GM23338 (cell line): ENCODE measurements around the gene PCIF1. TPM values are rescaled to one million over a fixed set of nuclear protein-coding genes. Genes with fewer than 3 reads are reported as not detected.

ENCODE experiments used
- ATAC-seq: fragments of 200-7000 bp; cut with Tn5 transposase; 3 replicates; pipeline ENCODE4 v1.9.1; 2020
- DNase-seq: peaks from one replicate; pipeline ENCODE4 v3.0.0-alpha.2; 2015; ENCODE audit warnings: low spot score
- H2AFZ ChIP-seq: fragments of 200-600 bp; sonication (generic); 2 replicates; pipeline ENCODE4 v1.8.0; 2016; ENCODE audit warnings: antibody characterized with exemption, mild to moderate bottlenecking, moderate library complexity
- H3F3A ChIP-seq: fragments of 200-600 bp; sonication (generic); replicated peaks from 2 replicates; pipeline ENCODE4 v1.8.0; 2017; ENCODE audit warnings: antibody characterized with exemption, mixed run types, low read depth
- H3K27ac ChIP-seq: fragments of 200-600 bp; sonication (generic); 2 replicates; pipeline ENCODE4 v1.6.1; 2016; ENCODE audit warnings: low read depth
- H3K27me3 ChIP-seq: fragments of 200-600 bp; sonication (generic); 2 replicates; pipeline ENCODE4 v1.8.0; 2016; ENCODE audit warnings: mild to moderate bottlenecking, mixed run types, moderate library complexity; ENCODE audit not compliant: insufficient read depth
- H3K36me3 ChIP-seq: fragments of 200-600 bp; sonication (generic); 2 replicates; pipeline ENCODE4 v1.8.0; 2016; ENCODE audit warnings: mild to moderate bottlenecking; ENCODE audit not compliant: insufficient read depth
- H3K4me1 ChIP-seq: fragments of 200-600 bp; sonication (generic); 2 replicates; pipeline ENCODE4 v1.8.0; 2016; ENCODE audit warnings: mild to moderate bottlenecking, moderate library complexity; ENCODE audit not compliant: insufficient read depth
- H3K4me2 ChIP-seq: fragments of 200-600 bp; sonication (generic); 2 replicates; pipeline ENCODE4 v1.7.1; 2017; ENCODE audit warnings: mixed run types
- H3K4me3 ChIP-seq: fragments of 200-600 bp; sonication (generic); 2 replicates; pipeline ENCODE4 v1.6.1; 2016; ENCODE audit warnings: mixed run types
- H3K79me2 ChIP-seq: fragments of 200-600 bp; sonication (generic); replicated peaks from 2 replicates; pipeline ENCODE4 v1.8.0; 2017; ENCODE audit warnings: mild to moderate bottlenecking; ENCODE audit not compliant: insufficient read depth
- H3K9me2 ChIP-seq: fragments of 200-600 bp; sonication (generic); 2 replicates; pipeline ENCODE4 v1.8.0; 2017; ENCODE audit not compliant: insufficient read depth
- H4K20me1 ChIP-seq: fragments of 200-600 bp; sonication (generic); replicated peaks from 2 replicates; pipeline ENCODE4 v1.8.0; 2017; ENCODE audit warnings: mild to moderate bottlenecking; ENCODE audit not compliant: insufficient read depth
- H3K27ac Mint-ChIP-seq: 2 replicates; pipeline ENCODE4 v1.8.0; 2020; ENCODE audit warnings: inconsistent platforms, mild to moderate bottlenecking, moderate library complexity, mixed read lengths
- H3K27me3 Mint-ChIP-seq: 3 replicates; pipeline ENCODE4 v1.8.0; 2022; ENCODE audit warnings: low read depth, mild to moderate bottlenecking, moderate library complexity, mixed read lengths, inconsistent platforms; ENCODE audit not compliant: insufficient read depth, poor library complexity
- H3K36me3 Mint-ChIP-seq: 3 replicates; pipeline ENCODE4 v1.8.0; 2021; ENCODE audit warnings: low read depth, mild to moderate bottlenecking, inconsistent platforms, moderate library complexity, mixed read lengths
- H3K4me1 Mint-ChIP-seq: 3 replicates; pipeline ENCODE4 v1.8.0; 2020; ENCODE audit warnings: mild to moderate bottlenecking, inconsistent platforms, mixed read lengths
- H3K4me3 Mint-ChIP-seq: 3 replicates; pipeline ENCODE4 v1.8.0; 2021; ENCODE audit warnings: moderate library complexity, mild to moderate bottlenecking, inconsistent platforms, mixed read lengths
- H3K9me3 Mint-ChIP-seq: 3 replicates; pipeline ENCODE4 v1.8.0; 2020; ENCODE audit warnings: moderate library complexity, mild to moderate bottlenecking, inconsistent platforms, mixed read lengths
- CREB1 ChIP-seq: fragments of 250-450 bp; sonication (Bioruptor Pico); IDR thresholded peaks from 2 replicates; pipeline ENCODE4 v1.5.0; 2020; ENCODE audit warnings: low read depth, mild to moderate bottlenecking, moderate library complexity
- JUNB ChIP-seq: IDR thresholded peaks from one replicate; pipeline ENCODE4 v1.6.1; 2016; ENCODE audit warnings: antibody characterized with exemption; ENCODE audit not compliant: unreplicated experiment
- NANOG ChIP-seq: IDR thresholded peaks from 2 replicates; pipeline ENCODE4 v1.6.1; 2016; ENCODE audit warnings: antibody characterized with exemption, borderline replicate concordance
- POLR2AphosphoS5 ChIP-seq: IDR thresholded peaks from 2 replicates; pipeline ENCODE4 v1.6.1; 2016; ENCODE audit warnings: antibody characterized with exemption, low read depth
- REST ChIP-seq: IDR thresholded peaks from one replicate; pipeline ENCODE4 v1.6.1; 2018; ENCODE audit warnings: antibody characterized with exemption; ENCODE audit not compliant: unreplicated experiment
- polyA plus RNA-seq: library from polyadenylated mRNA; unstranded; fragments of >200 nt; fragmentation: Nextera tagmentation; extraction: Ambion mirVana; gene quantifications from 2 replicates; pipeline ENCODE4 v1.2.1, GENCODE V29; 2016
- total RNA-seq: library from RNA; depleted of rRNA; stranded (reverse); fragments of >200 nt; shearing (Covaris generic); gene quantifications from 2 replicates; pipeline ENCODE4 v1.2.3, GENCODE V29; 2014
- TF ChIP-seq, protein P1 (sequence below), 2 experiments: fragments of 200-600 bp in 1 of 2; sonication (generic) in 1 of 2; conservative IDR thresholded peaks; 2 replicates each; pipeline versions ENCODE4 v1.5.1 to v1.6.1; 2016 to 2017; ENCODE audit warnings: antibody characterized with exemption in 2 of 2, low read depth in 2 of 2, mild to moderate bottlenecking in 2 of 2, moderate library complexity in 1 of 2
- TF ChIP-seq, protein P2 (sequence below): IDR thresholded peaks from 2 replicates; pipeline ENCODE4 v1.6.1; 2016; ENCODE audit warnings: antibody characterized with exemption
- TF ChIP-seq, protein P3 (sequence below): fragments of 250-450 bp; sonication (Bioruptor Pico); IDR thresholded peaks from 2 replicates; pipeline ENCODE4 v1.5.0; 2020; ENCODE audit warnings: mild to moderate bottlenecking, moderate library complexity

The PCIF1 gene
- total and polyA plus RNA-seq, 2 experiments from 2014 or later, result 26.1 to 28.3 TPM

DNA sequence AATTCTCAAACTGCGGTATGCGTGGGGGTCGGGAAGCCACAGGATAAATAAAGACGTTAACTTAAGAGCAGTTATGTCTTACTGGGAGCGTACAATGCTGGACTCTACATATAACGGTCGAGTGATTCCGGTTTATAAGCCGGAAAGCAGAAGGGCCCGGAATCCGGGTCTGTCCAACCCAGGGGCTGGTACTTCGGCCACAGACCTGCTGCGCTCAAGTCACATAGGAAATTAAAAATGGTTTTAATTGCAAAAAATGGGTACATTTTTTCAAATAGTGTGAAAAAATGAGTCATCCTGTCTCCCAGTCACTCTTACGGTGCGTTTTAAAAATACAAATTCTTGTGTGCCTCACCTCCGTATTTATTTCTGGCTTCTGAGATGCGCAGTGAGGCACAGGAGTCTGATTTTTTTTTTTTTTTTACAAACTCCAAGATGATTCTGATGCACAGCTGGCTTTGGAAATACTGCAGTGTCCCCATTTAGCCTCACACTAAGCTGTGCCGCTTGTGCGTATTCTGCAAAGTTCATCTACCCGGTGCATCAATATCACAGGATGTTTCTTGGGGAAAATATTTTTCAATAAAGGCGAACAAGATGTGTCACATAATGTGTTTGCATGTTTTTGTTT lies 1.0 kb downstream of the PCIF1 start (continued):
- TF ChIP-seq, protein P1, sequence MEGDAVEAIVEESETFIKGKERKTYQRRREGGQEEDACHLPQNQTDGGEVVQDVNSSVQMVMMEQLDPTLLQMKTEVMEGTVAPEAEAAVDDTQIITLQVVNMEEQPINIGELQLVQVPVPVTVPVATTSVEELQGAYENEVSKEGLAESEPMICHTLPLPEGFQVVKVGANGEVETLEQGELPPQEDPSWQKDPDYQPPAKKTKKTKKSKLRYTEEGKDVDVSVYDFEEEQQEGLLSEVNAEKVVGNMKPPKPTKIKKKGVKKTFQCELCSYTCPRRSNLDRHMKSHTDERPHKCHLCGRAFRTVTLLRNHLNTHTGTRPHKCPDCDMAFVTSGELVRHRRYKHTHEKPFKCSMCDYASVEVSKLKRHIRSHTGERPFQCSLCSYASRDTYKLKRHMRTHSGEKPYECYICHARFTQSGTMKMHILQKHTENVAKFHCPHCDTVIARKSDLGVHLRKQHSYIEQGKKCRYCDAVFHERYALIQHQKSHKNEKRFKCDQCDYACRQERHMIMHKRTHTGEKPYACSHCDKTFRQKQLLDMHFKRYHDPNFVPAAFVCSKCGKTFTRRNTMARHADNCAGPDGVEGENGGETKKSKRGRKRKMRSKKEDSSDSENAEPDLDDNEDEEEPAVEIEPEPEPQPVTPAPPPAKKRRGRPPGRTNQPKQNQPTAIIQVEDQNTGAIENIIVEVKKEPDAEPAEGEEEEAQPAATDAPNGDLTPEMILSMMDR (conservative IDR thresholded peaks at IDR 0.05; ENCODE audit: low read depth in 2 of 2), result no peak
- TF ChIP-seq, protein P2, sequence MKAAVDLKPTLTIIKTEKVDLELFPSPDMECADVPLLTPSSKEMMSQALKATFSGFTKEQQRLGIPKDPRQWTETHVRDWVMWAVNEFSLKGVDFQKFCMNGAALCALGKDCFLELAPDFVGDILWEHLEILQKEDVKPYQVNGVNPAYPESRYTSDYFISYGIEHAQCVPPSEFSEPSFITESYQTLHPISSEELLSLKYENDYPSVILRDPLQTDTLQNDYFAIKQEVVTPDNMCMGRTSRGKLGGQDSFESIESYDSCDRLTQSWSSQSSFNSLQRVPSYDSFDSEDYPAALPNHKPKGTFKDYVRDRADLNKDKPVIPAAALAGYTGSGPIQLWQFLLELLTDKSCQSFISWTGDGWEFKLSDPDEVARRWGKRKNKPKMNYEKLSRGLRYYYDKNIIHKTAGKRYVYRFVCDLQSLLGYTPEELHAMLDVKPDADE, result no peak
- no peak for TF ChIP-seq POLR2AphosphoS5

DNA sequence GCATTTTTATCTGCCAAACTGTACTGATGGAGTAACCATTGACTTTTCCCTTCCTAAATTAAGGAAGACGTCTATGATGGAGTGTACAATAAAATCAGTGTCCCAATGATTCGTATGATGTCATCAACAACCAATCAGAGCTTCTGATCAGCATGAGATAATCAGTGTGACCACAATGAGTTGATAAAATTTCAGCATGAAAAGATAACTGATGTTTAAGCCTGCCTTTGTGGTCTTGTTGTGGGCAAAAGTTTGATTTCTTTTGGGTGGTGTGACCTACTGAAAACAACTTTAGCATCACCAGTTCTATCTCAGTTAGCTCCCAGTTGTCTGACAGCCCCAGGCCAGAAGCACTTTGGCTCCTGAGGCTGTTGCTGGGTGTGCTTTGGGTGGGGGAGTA lies 3.3 kb downstream of the PCIF1 start:
- peaks cover 33% of the 10 kb centered on the region for H3K4me1 Mint-ChIP-seq
- H3K27me3 Mint-ChIP-seq, result peaks cover 10% of the 10 kb centered on the region
- no peaks in the 10 kb centered on the region for H3K9me2 ChIP-seq
- H4K20me1 ChIP-seq, result no peaks in the 10 kb centered on the region; the same call in 1 of the 2 replicates
- DNase-seq, result no peak
- H3K36me3 ChIP-seq, result peaks cover 15% of the 10 kb centered on the region; the same call in 1 of the 2 replicates
- peak overlapping the region; percentile 43 for H3K4me3 Mint-ChIP-seq
- H3K4me3 ChIP-seq, result 0 out of 2 replicates have a peak overlapping the region, but pooled peaks have one; percentile 4
- peaks cover 26% of the 10 kb centered on the region for H3F3A ChIP-seq
- peaks cover 38% of the 10 kb centered on the region for H3K36me3 Mint-ChIP-seq
- H3K4me2 ChIP-seq, result peak overlapping the region; percentile 71; the same call in 1 of the 2 replicates
- peak overlapping the region; percentile 88 for H3K27ac ChIP-seq
- ATAC-seq, result no peak
- no peaks in the 10 kb centered on the region for H3K27me3 ChIP-seq
- peaks cover 33% of the 10 kb centered on the region for H3K4me1 ChIP-seq
- peaks cover 3% of the 10 kb centered on the region; the same call in 1 of the 3 replicates for H3K9me3 Mint-ChIP-seq
- H3K79me2 ChIP-seq, result peaks cover 23% of the 10 kb centered on the region
- H3K27ac Mint-ChIP-seq, result peak overlapping the region; percentile 87
- no peak overlapping the region for H2AFZ ChIP-seq
- TF ChIP-seq POLR2AphosphoS5, result no peak
- TF ChIP-seq, protein P3, sequence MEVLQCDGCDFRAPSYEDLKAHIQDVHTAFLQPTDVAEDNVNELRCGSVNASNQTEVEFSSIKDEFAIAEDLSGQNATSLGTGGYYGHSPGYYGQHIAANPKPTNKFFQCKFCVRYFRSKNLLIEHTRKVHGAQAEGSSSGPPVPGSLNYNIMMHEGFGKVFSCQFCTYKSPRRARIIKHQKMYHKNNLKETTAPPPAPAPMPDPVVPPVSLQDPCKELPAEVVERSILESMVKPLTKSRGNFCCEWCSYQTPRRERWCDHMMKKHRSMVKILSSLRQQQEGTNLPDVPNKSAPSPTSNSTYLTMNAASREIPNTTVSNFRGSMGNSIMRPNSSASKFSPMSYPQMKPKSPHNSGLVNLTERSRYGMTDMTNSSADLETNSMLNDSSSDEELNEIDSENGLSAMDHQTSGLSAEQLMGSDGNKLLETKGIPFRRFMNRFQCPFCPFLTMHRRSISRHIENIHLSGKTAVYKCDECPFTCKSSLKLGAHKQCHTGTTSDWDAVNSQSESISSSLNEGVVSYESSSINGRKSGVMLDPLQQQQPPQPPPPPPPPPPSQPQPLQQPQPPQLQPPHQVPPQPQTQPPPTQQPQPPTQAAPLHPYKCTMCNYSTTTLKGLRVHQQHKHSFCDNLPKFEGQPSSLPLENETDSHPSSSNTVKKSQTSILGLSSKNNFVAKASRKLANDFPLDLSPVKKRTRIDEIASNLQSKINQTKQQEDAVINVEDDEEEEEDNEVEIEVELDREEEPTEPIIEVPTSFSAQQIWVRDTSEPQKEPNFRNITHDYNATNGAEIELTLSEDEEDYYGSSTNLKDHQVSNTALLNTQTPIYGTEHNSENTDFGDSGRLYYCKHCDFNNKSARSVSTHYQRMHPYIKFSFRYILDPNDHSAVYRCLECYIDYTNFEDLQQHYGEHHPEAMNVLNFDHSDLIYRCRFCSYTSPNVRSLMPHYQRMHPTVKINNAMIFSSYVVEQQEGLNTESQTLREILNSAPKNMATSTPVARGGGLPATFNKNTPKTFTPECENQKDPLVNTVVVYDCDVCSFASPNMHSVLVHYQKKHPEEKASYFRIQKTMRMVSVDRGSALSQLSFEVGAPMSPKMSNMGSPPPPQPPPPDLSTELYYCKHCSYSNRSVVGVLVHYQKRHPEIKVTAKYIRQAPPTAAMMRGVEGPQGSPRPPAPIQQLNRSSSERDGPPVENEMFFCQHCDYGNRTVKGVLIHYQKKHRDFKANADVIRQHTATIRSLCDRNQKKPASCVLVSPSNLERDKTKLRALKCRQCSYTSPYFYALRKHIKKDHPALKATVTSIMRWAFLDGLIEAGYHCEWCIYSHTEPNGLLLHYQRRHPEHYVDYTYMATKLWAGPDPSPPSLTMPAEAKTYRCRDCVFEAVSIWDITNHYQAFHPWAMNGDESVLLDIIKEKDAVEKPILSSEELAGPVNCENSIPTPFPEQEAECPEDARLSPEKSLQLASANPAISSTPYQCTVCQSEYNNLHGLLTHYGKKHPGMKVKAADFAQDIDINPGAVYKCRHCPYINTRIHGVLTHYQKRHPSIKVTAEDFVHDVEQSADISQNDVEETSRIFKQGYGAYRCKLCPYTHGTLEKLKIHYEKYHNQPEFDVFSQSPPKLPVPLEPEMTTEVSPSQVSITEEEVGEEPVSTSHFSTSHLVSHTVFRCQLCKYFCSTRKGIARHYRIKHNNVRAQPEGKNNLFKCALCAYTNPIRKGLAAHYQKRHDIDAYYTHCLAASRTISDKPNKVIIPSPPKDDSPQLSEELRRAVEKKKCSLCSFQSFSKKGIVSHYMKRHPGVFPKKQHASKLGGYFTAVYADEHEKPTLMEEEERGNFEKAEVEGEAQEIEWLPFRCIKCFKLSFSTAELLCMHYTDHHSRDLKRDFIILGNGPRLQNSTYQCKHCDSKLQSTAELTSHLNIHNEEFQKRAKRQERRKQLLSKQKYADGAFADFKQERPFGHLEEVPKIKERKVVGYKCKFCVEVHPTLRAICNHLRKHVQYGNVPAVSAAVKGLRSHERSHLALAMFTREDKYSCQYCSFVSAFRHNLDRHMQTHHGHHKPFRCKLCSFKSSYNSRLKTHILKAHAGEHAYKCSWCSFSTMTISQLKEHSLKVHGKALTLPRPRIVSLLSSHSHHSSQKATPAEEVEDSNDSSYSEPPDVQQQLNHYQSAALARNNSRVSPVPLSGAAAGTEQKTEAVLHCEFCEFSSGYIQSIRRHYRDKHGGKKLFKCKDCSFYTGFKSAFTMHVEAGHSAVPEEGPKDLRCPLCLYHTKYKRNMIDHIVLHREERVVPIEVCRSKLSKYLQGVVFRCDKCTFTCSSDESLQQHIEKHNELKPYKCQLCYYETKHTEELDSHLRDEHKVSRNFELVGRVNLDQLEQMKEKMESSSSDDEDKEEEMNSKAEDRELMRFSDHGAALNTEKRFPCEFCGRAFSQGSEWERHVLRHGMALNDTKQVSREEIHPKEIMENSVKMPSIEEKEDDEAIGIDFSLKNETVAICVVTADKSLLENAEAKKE, result no peak
- TF ChIP-seq, protein P2, result no peak
- TF ChIP-seq REST, result no peak
- no peak for TF ChIP-seq CREB1 (CRISPR knock-in tag)
- no peak for TF ChIP-seq JUNB
- no peak for TF ChIP-seq NANOG
